H1 (cell line): ENCODE results near the gene SLC4A11. TPM values are rescaled to one million over a fixed set of nuclear protein-coding genes. Genes with fewer than 3 reads are reported as not detected.

Experiments
- CTCF ChIA-PET: fragments of 300-600 bp; sonication (Branson Sonifier 250); formaldehyde crosslinking; loops from one replicate; lab custom pipeline; 2021; ENCODE audit not compliant: partially characterized antibody; lab: Charles Lee
- POLR2A ChIA-PET: fragments of 300-600 bp; sonication (Branson Sonifier 250); formaldehyde crosslinking; loops from one replicate; lab custom pipeline; 2021; ENCODE audit warnings: inconsistent platforms; ENCODE audit not compliant: partially characterized antibody; lab: Charles Lee
- DNase-seq, 2 experiments: peaks; one replicate each; pipeline versions ENCODE4 v3.0.0 to v3.0.0-alpha.2; 2010 to 2022; ENCODE audit warnings: low spot score in 2 of 2, low read depth in 1 of 2, mixed read lengths in 1 of 2
- FAIRE-seq: peaks from 2 replicates; lab custom pipeline; 2011; peaks lifted over from hg19 to GRCh38; lab: Jason Lieb, UNC
- H2AFZ ChIP-seq: 2 replicates; pipeline ENCODE4 v1.8.1; 2012; ENCODE audit warnings: low read length, inconsistent platforms
- H2AK5ac ChIP-seq: 2 replicates; pipeline ENCODE4 v1.6.1; 2013; ENCODE audit warnings: low read depth, low read length
- H2BK120ac ChIP-seq: replicated peaks from 2 replicates; pipeline ENCODE3; 2013; ENCODE audit warnings: low read depth, low read length, inconsistent platforms
- H2BK12ac ChIP-seq: 2 replicates; pipeline ENCODE4 v1.6.1; 2013; ENCODE audit warnings: low read depth, low read length
- H2BK15ac ChIP-seq: 2 replicates; pipeline ENCODE4 v1.6.1; 2013; ENCODE audit warnings: low read length
- H2BK20ac ChIP-seq: 2 replicates; pipeline ENCODE4 v1.6.1; 2013; ENCODE audit warnings: low read length
- H2BK5ac ChIP-seq: 2 replicates; pipeline ENCODE4 v1.6.1; 2013; ENCODE audit warnings: low read depth, low read length
- H3K14ac ChIP-seq: 2 replicates; pipeline ENCODE4 v1.6.1; 2013; ENCODE audit warnings: inconsistent platforms; ENCODE audit not compliant: insufficient read length
- H3K18ac ChIP-seq: 2 replicates; pipeline ENCODE4 v1.6.1; 2013; ENCODE audit warnings: low read length; ENCODE audit errors: extremely low read depth
- H3K23ac ChIP-seq: 2 replicates; pipeline ENCODE4 v1.6.1; 2013; ENCODE audit warnings: inconsistent platforms; ENCODE audit not compliant: insufficient read length
- H3K23me2 ChIP-seq: 2 replicates; pipeline ENCODE4 v1.6.1; 2013; ENCODE audit warnings: low read depth, low read length
- H3K27ac ChIP-seq: 2 replicates; pipeline ENCODE4 v1.6.1; 2011; ENCODE audit warnings: low read depth, low read length, inconsistent platforms
- H3K27me3 ChIP-seq, 4 experiments: replicated peaks in 1 of 4; 1 replicate in 1 of 4; 2 replicates in 3 of 4; pipeline versions ENCODE4 v1.6.1 to v1.8.1; 2011 to 2013; ENCODE audit warnings: low read length in 3 of 4, mild to moderate bottlenecking in 3 of 4, inconsistent platforms in 2 of 4, mixed read lengths in 2 of 4, moderate library complexity in 1 of 4; ENCODE audit not compliant: control insufficient read depth in 3 of 4, insufficient read depth in 3 of 4; ENCODE audit errors: extremely low read depth in 1 of 4
- H3K36me3 ChIP-seq, 4 experiments: 2 replicates each; pipeline versions ENCODE4 v1.6.1 to v1.8.1; 2011 to 2013; ENCODE audit warnings: mild to moderate bottlenecking in 4 of 4, low read length in 3 of 4, moderate library complexity in 2 of 4, control low read depth in 1 of 4, inconsistent platforms in 1 of 4; ENCODE audit not compliant: insufficient read depth in 4 of 4, control insufficient read depth in 2 of 4
- H3K4ac ChIP-seq: replicated peaks from 2 replicates; pipeline ENCODE3; 2013; ENCODE audit warnings: low read length, low read depth, mixed read lengths, inconsistent platforms; ENCODE audit not compliant: insufficient read length
- H3K4me1 ChIP-seq, 4 experiments: replicated peaks in 1 of 4; 1 replicate in 1 of 4; 2 replicates in 3 of 4; pipeline versions ENCODE4 v1.6.1 to v1.8.1; 2011 to 2013; ENCODE audit warnings: low read length in 3 of 4, inconsistent platforms in 2 of 4, mixed read lengths in 1 of 4; ENCODE audit not compliant: insufficient read depth in 4 of 4, control insufficient read depth in 3 of 4
- H3K4me2 ChIP-seq, 2 experiments: 2 replicates each; pipeline versions ENCODE4 v1.6.1 to v1.8.1; 2011 to 2013; ENCODE audit warnings: low read depth in 2 of 2, low read length in 2 of 2, control low read depth in 1 of 2, inconsistent platforms in 1 of 2, mild to moderate bottlenecking in 1 of 2; ENCODE audit not compliant: insufficient read depth in 1 of 2
- H3K4me3 ChIP-seq, 4 experiments: fragments of 200-600, 300-600 bp in 1 of 4; sonication (generic), shearing (Covaris generic), sonication (Bioruptor Twin) in 1 of 4; 2 replicates each; pipeline versions ENCODE4 v1.5.1 to v1.8.1; 2011 to 2016; ENCODE audit warnings: low read length in 4 of 4, low read depth in 3 of 4, control low read depth in 2 of 4, inconsistent platforms in 2 of 4, mild to moderate bottlenecking in 2 of 4, mixed read lengths in 1 of 4, moderate library complexity in 1 of 4; ENCODE audit not compliant: insufficient read depth in 2 of 4; ENCODE audit errors: extremely low read depth in 1 of 4
- H3K56ac ChIP-seq: replicated peaks from 2 replicates; pipeline ENCODE3; 2013; ENCODE audit warnings: low read depth, mild to moderate bottlenecking, mixed read lengths, low read length, inconsistent platforms; ENCODE audit not compliant: insufficient read length
- H3K79me1 ChIP-seq: 2 replicates; pipeline ENCODE4 v1.6.1; 2013; ENCODE audit warnings: low read depth, low read length, control low read depth
- H3K79me2 ChIP-seq, 2 experiments: 2 replicates each; pipeline versions ENCODE4 v1.6.1 to v1.8.1; 2012 to 2013; ENCODE audit warnings: low read length in 2 of 2, mild to moderate bottlenecking in 2 of 2, inconsistent platforms in 1 of 2; ENCODE audit not compliant: insufficient read depth in 2 of 2, control insufficient read depth in 1 of 2
- H3K9ac ChIP-seq, 4 experiments: replicated peaks in 1 of 4; 1 replicate in 1 of 4; 2 replicates in 3 of 4; pipeline versions ENCODE4 v1.6.1 to v1.8.1; 2011 to 2013; ENCODE audit warnings: low read depth in 3 of 4, low read length in 3 of 4, control low read depth in 2 of 4, mild to moderate bottlenecking in 2 of 4, moderate library complexity in 2 of 4, inconsistent platforms in 1 of 4; ENCODE audit errors: extremely low read depth in 1 of 4
- H3K9me3 ChIP-seq, 2 experiments: 2 replicates each; pipeline versions ENCODE4 v1.6.1 to v1.8.1; 2012 to 2013; ENCODE audit warnings: mild to moderate bottlenecking in 2 of 2, moderate library complexity in 2 of 2, control low read depth in 1 of 2, inconsistent platforms in 1 of 2, low read depth in 1 of 2, low read length in 1 of 2, mixed read lengths in 1 of 2; ENCODE audit not compliant: insufficient read depth in 2 of 2
- H4K20me1 ChIP-seq, 2 experiments: replicated peaks in 1 of 2; 2 replicates each; pipeline versions ENCODE3 to v1.8.1; 2011 to 2013; ENCODE audit warnings: inconsistent platforms in 2 of 2, low read length in 2 of 2, mild to moderate bottlenecking in 1 of 2; ENCODE audit not compliant: insufficient read depth in 2 of 2, control insufficient read depth in 1 of 2
- H4K5ac ChIP-seq: 2 replicates; pipeline ENCODE4 v1.6.1; 2013; ENCODE audit warnings: low read length, low read depth, mixed read lengths, inconsistent platforms; ENCODE audit not compliant: insufficient read length
- H4K8ac ChIP-seq: 2 replicates; pipeline ENCODE4 v1.8.0; 2013; ENCODE audit warnings: mild to moderate bottlenecking, moderate library complexity, low read length, inconsistent platforms; ENCODE audit not compliant: insufficient read depth; ENCODE audit errors: extremely low read depth
- H4K91ac ChIP-seq: replicated peaks from 2 replicates; pipeline ENCODE3; 2013; ENCODE audit warnings: low read length, mixed read lengths, inconsistent platforms; ENCODE audit not compliant: insufficient read length
- BCL11A ChIP-seq, 2 experiments: IDR thresholded peaks; one replicate each; pipeline ENCODE4 v1.6.1; 2011; ENCODE audit warnings: low read depth in 2 of 2, low read length in 2 of 2, mild to moderate bottlenecking in 2 of 2
- BRCA1 ChIP-seq: IDR thresholded peaks from 2 replicates; pipeline ENCODE4 v1.6.1; 2012; ENCODE audit warnings: low read depth, low read length, improper control_type of control experiment
- CREB1 ChIP-seq: IDR thresholded peaks from 2 replicates; pipeline ENCODE4 v1.6.1; 2012; ENCODE audit warnings: inconsistent platforms
- CTBP2 ChIP-seq: IDR thresholded peaks from 2 replicates; pipeline ENCODE4 v1.7.0; 2011; ENCODE audit warnings: borderline replicate concordance, mild to moderate bottlenecking, moderate library complexity, mixed read lengths, low read length; ENCODE audit not compliant: insufficient read depth, insufficient read length
- E2F6 ChIP-seq: IDR thresholded peaks from 2 replicates; pipeline ENCODE4 v1.6.1; 2012; ENCODE audit warnings: inconsistent platforms
- GABPA ChIP-seq: IDR thresholded peaks from 2 replicates; pipeline ENCODE4 v1.6.1; 2011; ENCODE audit warnings: mild to moderate bottlenecking, low read length, moderate library complexity, borderline replicate concordance; ENCODE audit not compliant: insufficient read depth
- NANOG ChIP-seq: IDR thresholded peaks from 2 replicates; pipeline ENCODE4 v1.6.1; 2011; ENCODE audit warnings: low read length, low read depth, mild to moderate bottlenecking, inconsistent platforms; ENCODE audit not compliant: insufficient read depth, poor library complexity, severe bottlenecking
- POU5F1 ChIP-seq: IDR thresholded peaks from 2 replicates; pipeline ENCODE4 v1.6.1; 2011; ENCODE audit warnings: low read depth, mild to moderate bottlenecking, low read length, moderate library complexity
- RFX5 ChIP-seq: IDR thresholded peaks from 2 replicates; pipeline ENCODE4 v1.6.1; 2011; ENCODE audit warnings: low read depth, low read length, improper control_type of control experiment, borderline replicate concordance
- SP4 ChIP-seq: IDR thresholded peaks from 2 replicates; pipeline ENCODE4 v1.6.1; 2012; ENCODE audit warnings: low read length, inconsistent platforms
- WGBS, 2 experiments: shearing (Covaris generic) in 1 of 2; methylation state at CpG; one replicate each; pipeline versions ENCODE4 v1.1.6 to v1.1.7; 2013 to 2015; ENCODE audit warnings: low lambda C conversion rate in 2 of 2, mixed read lengths in 2 of 2, inconsistent platforms in 1 of 2, low coverage in 1 of 2, missing lambda C conversion rate in 1 of 2; ENCODE audit not compliant: insufficient replicate concordance in 2 of 2, insufficient coverage in 1 of 2, insufficient read length in 1 of 2; ENCODE audit errors: extremely low coverage in 1 of 2, missing lambda C conversion rate in 1 of 2; 5-methylcytosine and 5-hydroxymethylcytosine counted together
- polyA plus RNA-seq, 7 experiments: library from polyadenylated mRNA; depleted of rRNA in 3 of 7; stranded (reverse) in 5 of 7; unstranded in 2 of 7; fragments of >200 nt in 5 of 7; fragments of 200-250 nt in 2 of 7; gene quantifications; 1 replicate in 5 of 7; 2 replicates in 1 of 7; 4 replicates in 1 of 7; pipeline versions ENCODE4 v1.2.1 to v1.2.3, GENCODE V29; 2011 to 2013; ENCODE audit warnings: missing spikeins in 2 of 7, mixed read lengths in 2 of 7
- total RNA-seq: library from RNA; stranded (reverse); fragmentation: NEBNext Ultra II Directional; extraction: Animal tissue kit (Norgen Biotek cat#: 25700); gene quantifications from 2 replicates; pipeline ENCODE4 v1.2.1, GENCODE V29; 2021

Gene SLC4A11
- total and polyA plus RNA-seq, 2 of the 8 experiments (the other 6 are each of a cell fraction or from before 2014, with no cell fraction given) = 11.9 to 32.3 TPM

- no peak overlapping the region for H3K18ac ChIP-seq
- no peak overlapping the region for H2BK120ac ChIP-seq
- no peaks in the 10 kb centered on the region for H3K9me3 ChIP-seq
- H4K5ac ChIP-seq = no peak overlapping the region
- H3K27me3 ChIP-seq = no peaks in the 10 kb centered on the region
- 0 out of 2 replicates have a peak overlapping the region, but pooled peaks have one; percentile 73 for H2AFZ ChIP-seq
- H3K79me2 ChIP-seq = peaks cover 4 to 22% of the 10 kb centered on the region in 2 experiments; a peak in 3 of 4 replicates
- H2BK12ac ChIP-seq = no peak overlapping the region
- H3K14ac ChIP-seq = no peak overlapping the region
- no peak overlapping the region for H2BK15ac ChIP-seq
- peaks cover 4 to 15% (median 10%) of the 10 kb centered on the region in 4 experiments; a peak in 7 of 8 replicates for H3K36me3 ChIP-seq
- peaks cover 12% of the 10 kb centered on the region for H3K23me2 ChIP-seq
- no peak overlapping the region for H2BK20ac ChIP-seq
- H4K20me1 ChIP-seq = peaks cover 0 to 2% of the 10 kb centered on the region in 2 experiments
- peaks cover 0 to 9% (median 1%) of the 10 kb centered on the region in 4 experiments; a peak in 4 of 7 replicates for H3K4me1 ChIP-seq
- H3K23ac ChIP-seq = no peak overlapping the region
- H4K8ac ChIP-seq = 0 out of 2 replicates have a peak overlapping the region, but pooled peaks have one; percentile 20
- H3K4me3 ChIP-seq = peak overlapping the region; percentile 90 to 96 (median 94)
- no peak overlapping the region for H2AK5ac ChIP-seq
- H3K27ac ChIP-seq = no peak overlapping the region
- ChIA-PET CTCF (interaction anchor here (0.6 to 2.2 kb wide), 9 partner anchors 8 to 106 kb away, joined by 3 to 6 read pairs (median 3); no protein-coding TSS in a partner anchor), POLR2A (interaction anchor here (1.4 to 3.6 kb wide), 9 partner anchors 8 to 69 kb away, joined by 3 to 14 read pairs (median 4); partner anchors contain the start of genes FASTKD5, SLC4A11 and UBOX5)
- 95% methylated on average over 2 of the region's 2 CpGs; no CpG with 5 or more reads in 1 of the 2 experiments for WGBS, 2 experiments
- peak overlapping the region in 1 of 4 experiments; percentile 90; a peak in 2 of 7 replicates for H3K9ac ChIP-seq
- no peak for FAIRE-seq
- no peak overlapping the region for H2BK5ac ChIP-seq
- H3K56ac ChIP-seq = no peak overlapping the region
- H4K91ac ChIP-seq = no peak overlapping the region
- H3K4ac ChIP-seq = peak overlapping the region; percentile 27
- no peak for DNase-seq
- peaks cover 13% of the 10 kb centered on the region for H3K79me1 ChIP-seq
- peak overlapping the region; percentile 94 to 97 for H3K4me2 ChIP-seq
- TF ChIP-seq BRCA1 = no peak
- no peak for TF ChIP-seq RFX5
- TF ChIP-seq GABPA = no peak
- no peak for TF ChIP-seq E2F6
- TF ChIP-seq POU5F1 = no peak
- TF ChIP-seq BCL11A (IDR thresholded peaks at IDR 0.05; ENCODE audit: low read depth in 2 of 2, low read length in 2 of 2) = no peak
- TF ChIP-seq NANOG = no peak
- TF ChIP-seq SP4 = no peak
- no peak for TF ChIP-seq CREB1
- TF ChIP-seq CTBP2 = no peak
Measured at GRCh38 chr20:3210346-3210745, 28.6 kb downstream of the SLC4A11 start.
